Measurements from ENCODE around the gene CLTA.
A peak's percentile ranks its signal among the peaks of the same experiment; 100 is the strongest.
"Not testable (repeated sequence)": the region's sequence is repeated elsewhere in the genome, so short reads cannot be mapped to it uniquely, and the experiment has no call there.

CLTA gene

DNA sequence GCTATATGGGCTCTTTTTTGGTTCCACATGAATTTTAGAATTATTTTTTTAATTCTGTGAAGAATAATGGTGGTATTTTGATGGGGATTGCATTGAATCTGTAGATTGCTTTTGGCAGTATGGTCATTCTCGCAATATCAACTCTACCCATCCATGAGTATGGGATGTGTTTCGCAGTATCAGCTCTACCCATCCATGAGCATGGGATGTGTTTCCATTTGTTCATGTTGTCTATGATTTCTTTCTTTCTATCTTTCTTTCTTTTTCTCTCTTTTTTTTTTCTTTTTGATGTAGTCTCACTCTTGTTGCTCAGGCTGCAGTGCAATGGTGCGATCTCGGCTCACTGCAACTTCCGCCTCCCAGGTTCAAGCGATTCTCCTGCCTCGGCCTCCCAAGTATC lies 48.5 kb downstream of the CLTA start:
- DNase-seq (ENCODE audit: low read depth in 1 of 2, low spot score in 1 of 2) = not testable (repeated sequence)

DNA sequence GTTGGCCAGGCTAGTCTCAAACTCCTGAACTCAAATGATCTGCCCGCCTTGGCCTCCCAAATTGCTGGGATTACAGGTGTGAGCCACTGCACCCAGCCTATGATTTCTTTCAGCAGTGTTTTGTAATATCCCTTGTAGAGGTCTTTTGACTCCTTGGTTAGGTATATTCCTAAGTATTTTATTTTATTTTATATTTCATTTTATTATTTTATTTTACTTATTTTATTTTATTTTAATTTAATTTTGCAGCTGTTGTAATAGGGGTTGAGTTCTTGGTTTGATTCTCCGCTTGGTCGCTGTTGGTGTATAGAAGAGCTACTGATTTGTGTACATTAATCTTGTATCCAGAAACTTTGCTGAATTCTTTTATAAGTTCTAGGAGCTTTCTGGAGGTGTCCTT lies 49.0 kb downstream of the CLTA start:
- DNase-seq (ENCODE audit: low read depth in 1 of 2, low spot score in 1 of 2) = not testable (repeated sequence)

DNA sequence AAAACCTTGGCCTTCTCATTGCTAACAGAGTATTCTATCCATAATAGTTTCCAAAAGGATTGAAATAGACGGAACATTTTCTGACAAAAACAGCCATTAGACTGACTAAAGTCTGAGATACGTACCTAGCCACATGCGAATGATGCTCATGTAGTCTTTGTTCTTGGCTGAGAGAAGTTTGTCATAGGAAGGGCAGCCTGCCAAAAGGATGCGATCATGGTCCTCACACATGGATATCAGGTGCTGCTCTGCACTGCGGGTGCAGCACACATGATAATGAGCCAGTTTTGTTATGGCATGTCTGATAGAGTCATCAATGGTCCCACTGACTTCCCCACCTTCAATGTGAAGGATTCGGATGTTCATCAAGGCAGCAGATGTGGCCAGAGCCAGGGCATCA lies 55.2 kb downstream of the CLTA start:
- no peak for DNase-seq (ENCODE audit: low read depth in 1 of 2, low spot score in 1 of 2)

DNA sequence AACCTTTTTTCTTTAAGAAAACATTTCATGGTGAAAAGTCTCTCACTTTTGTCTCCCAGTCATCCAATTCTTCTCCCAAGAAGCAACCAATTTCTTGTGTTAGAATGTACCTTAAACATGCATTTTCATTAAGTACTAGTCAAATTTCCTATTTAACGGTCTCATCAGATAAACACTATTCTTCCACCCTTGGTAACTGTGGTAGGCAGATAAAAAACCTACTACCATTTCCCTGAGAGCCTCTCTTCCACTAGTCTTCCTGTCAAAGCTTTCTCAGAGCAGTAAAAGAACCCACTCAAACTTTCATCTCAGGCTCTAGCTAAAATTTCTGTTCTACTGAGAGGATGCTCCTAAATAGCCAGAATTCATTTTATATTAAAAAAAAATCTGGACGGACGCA lies 56.6 kb downstream of the CLTA start:
- DNase-seq (ENCODE audit: low read depth in 1 of 2, low spot score in 1 of 2) = no peak

DNA sequence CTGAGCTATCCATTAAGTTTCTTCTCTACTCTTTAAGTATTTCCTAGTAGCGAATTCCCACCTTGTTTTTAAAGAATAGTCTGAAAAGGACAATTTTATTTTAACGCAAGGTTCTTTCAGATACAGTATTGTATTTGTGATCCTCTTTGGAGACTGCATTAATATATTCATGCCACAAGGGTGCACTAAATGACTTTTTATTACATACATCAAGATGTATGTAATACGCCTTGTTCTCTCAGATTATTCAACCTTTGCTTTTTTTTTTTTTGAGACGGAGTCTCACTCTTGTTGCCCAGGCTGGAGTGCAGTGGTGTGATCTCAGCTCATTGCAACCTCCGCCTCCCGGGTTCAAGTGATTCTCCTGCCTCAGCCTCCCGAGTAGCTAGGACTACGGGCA lies 57.3 kb downstream of the CLTA start:
- DNase-seq (ENCODE audit: low read depth in 1 of 2, low spot score in 1 of 2) = not testable (repeated sequence)

DNA sequence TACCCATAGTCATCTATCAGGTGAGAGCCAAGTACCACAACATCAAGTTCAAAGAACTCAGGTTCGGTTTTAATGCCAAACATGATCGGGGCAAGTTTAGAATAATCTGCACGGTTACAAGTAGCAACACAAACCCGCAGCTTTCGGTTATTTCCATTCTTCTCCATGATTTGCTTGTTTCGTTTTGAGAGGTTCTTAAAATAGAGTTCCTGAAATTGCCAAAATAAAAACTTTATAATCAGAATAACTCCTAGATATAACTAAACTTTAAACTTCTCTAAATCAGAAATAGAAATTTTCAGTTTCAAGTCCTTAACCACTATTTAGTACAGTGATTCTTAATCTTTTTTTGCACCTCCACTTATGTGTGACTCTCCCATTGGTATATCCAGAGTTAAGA lies 58.5 kb downstream of the CLTA start:
- no peak for DNase-seq (ENCODE audit: low read depth in 1 of 2, low spot score in 1 of 2)

DNA sequence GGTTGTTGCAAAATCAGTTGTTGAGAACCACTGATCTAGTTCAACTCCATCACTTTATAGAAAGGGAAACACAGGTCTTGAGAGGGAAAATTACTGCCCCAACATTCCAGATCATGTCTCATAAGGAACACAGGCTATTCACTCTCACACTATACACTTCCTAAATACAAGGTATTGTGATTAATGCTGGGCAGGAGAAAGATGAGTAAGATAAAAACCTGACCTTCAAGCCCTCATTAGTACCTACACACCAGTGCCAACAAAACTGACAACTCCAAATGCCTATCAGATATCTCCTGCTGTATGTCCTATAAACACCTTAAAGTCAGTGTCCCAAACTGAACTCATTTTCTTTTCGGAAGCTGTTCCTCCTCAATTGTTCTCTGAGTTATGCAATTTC lies 59.4 kb downstream of the CLTA start:
- DNase-seq (ENCODE audit: low read depth in 1 of 2, low spot score in 1 of 2) = no peak

DNA sequence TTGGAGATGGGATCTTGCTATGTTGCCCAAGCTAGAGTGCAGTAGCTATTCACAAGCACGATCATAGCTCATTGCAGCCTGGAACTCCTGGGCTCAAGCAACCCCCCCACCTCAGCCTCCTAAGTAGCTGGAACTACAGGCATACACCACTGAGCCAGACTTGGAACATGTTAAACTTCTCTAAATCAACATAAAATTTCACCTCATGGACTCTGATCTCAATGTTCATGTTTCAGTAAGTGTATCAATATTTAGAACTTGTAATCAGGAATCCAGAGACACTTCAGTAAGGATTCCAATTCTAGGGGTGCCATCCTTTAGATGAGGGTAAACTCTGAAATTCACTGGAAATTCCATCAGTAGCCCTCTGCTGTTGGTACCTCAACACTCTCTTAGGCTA lies 60.7 kb downstream of the CLTA start:
- DNase-seq (ENCODE audit: low read depth in 1 of 2, low spot score in 1 of 2) = no peak

DNA sequence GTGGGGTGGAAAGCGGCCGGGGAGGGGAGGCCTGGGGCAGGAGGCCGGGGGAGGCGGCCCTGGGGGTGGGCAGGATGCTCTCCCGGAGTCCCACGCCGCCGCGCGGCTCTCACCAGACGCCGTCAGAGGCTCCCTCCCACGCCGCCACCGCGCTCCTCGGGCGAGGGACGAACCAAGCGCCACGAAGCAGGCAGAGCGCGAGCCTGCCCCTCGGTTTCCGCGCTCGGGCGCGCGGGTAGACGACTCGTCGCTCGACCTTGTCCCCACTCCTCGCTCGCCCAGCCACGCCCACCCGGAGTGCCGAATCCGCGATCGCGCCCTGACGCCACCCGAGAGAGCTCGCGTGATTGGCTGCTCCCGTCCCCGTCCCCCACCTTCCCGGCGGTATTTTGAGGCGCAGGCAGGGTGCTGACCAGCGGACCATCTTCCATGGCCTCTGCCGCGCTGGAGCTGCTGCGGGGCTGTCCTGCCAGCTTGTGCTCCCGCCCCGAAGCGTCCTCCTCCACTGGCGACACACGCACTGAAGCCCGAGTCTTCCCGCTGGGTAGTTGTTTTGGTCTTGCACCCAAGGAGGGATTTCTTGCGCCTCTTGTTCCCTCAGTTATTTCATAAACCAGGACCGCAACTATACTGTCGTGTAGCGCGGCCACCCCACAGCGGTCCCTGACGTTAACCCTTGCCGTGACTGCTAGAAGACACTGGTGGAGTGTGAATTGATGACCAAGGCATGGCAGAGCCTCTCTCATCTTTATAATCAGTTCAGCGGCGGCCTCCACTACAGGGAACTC lies 67.7 kb downstream of the CLTA start, which contains the start of gene GNE:
Gene GNE, minus strand, starts transcription at position 241 of the 788 bp plus-strand sequence. CDS start 9,093 bp downstream, outside the sequence.
- DNase-seq (ENCODE audit: low read depth in 1 of 2, low spot score in 1 of 2) = peak; percentile 96 to 98

DNA sequence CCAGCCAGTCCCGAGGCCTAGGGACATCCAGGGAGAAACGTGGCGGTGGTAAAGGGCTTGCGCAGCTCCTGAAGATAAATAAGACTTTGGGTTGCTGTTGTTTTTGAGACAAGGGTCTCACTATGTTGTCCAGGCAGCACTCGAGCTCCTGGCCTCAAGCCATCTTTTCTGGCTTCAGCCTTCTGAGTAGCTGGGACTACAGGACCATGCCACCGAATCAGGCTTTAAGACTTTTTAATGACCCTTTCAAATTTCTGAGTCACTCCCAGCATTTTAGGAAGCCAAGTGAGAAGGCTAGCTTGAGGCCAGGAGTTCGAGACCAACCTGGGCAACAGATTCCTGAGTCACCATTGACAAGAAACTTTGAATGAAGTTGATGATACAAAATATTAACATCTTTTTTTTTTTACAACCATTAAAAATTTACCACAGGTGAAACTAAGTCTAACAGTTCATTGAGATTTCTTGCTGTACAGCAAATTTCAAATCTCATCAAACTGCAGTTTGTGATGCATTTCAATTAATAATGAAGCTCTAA lies 68.3 kb downstream of the CLTA start:
- no peak for DNase-seq (ENCODE audit: low read depth in 1 of 2, low spot score in 1 of 2)
